Measurements from ENCODE around the gene RAI1.

The RAI1 gene

GRCh38 chr17:17815436-17816200 lies 134.4 kb downstream of the RAI1 start:
- TF ChIP-seq FOXA1 (IDR thresholded peaks at IDR 0.05) (no peak), FOXM1 (IDR thresholded peaks at IDR 0.05; ENCODE audit: borderline replicate concordance) (no peak), BHLHE40 (IDR thresholded peaks at IDR 0.05; ENCODE audit: borderline replicate concordance) (no peak), LEF1 (IDR thresholded peaks at IDR 0.05; ENCODE audit: borderline replicate concordance) (no peak), HDGF (IDR thresholded peaks at IDR 0.05; ENCODE audit: borderline replicate concordance) (no peak), ELF4 (IDR thresholded peaks at IDR 0.05) (no peak), L3MBTL2 (conservative IDR thresholded peaks at IDR 0.05) (no peak), ZNF384 (IDR thresholded peaks at IDR 0.05) (no peak), SUZ12 (IDR thresholded peaks at IDR 0.05) (no peak), SP1 (IDR thresholded peaks at IDR 0.05) (no peak), TARDBP (IDR thresholded peaks at IDR 0.05) (no peak), PKNOX1 (IDR thresholded peaks at IDR 0.05) (no peak), FOXK2 (IDR thresholded peaks at IDR 0.05) (no peak), ARNT (IDR thresholded peaks at IDR 0.05) (no peak), CTBP1 (IDR thresholded peaks at IDR 0.05; ENCODE audit: borderline replicate concordance) (no peak)
- ChIA-PET POLR2A (interaction anchor here (24.8 kb wide), 1 partner anchor 20 kb away, joined by 369 read pairs; the partner anchor contains the start of gene SREBF1), CTCF (interaction anchor here (0.6 to 0.7 kb wide), 3 partner anchors 12 to 76 kb away, joined by 3 to 4 read pairs (median 3); no protein-coding TSS in a partner anchor)
- no peak for DNase-seq (ENCODE audit: extremely low spot score)

- TF ChIP-seq FOXA1 (IDR thresholded peaks at IDR 0.05) (no peak), SUZ12 (IDR thresholded peaks at IDR 0.05) (no peak), TARDBP (IDR thresholded peaks at IDR 0.05) (no peak), NFRKB (IDR thresholded peaks at IDR 0.05) (no peak), LEF1 (IDR thresholded peaks at IDR 0.05; ENCODE audit: borderline replicate concordance) (no peak), L3MBTL2 (conservative IDR thresholded peaks at IDR 0.05) (no peak), CTBP1 (IDR thresholded peaks at IDR 0.05; ENCODE audit: borderline replicate concordance) (no peak)
- DNase-seq (ENCODE audit: extremely low spot score), result no peak
- POLR2A ChIA-PET, result interaction anchor here (1.1 to 24.8 kb wide), 2 partner anchors 12 to 19 kb away, joined by 3 to 369 read pairs; partner anchors contain the start of gene SREBF1
- CTCF ChIA-PET, result no interaction called here
Observed at GRCh38 chr17:17816240-17816814, 135.1 kb downstream of the RAI1 start.

- DNase-seq (ENCODE audit: extremely low spot score), result no peak
- TF ChIP-seq HDGF (IDR thresholded peaks at IDR 0.05; ENCODE audit: borderline replicate concordance) (no peak), FOXK2 (IDR thresholded peaks at IDR 0.05) (no peak), NFRKB (IDR thresholded peaks at IDR 0.05) (no peak)
- CTCF ChIA-PET, result interaction anchor here (0.5 to 0.6 kb wide), 2 partner anchors 48 to 165 kb away, joined by 3 read pairs; no protein-coding TSS in a partner anchor
- POLR2A ChIA-PET, result interaction anchor here (1.1 to 24.8 kb wide), 3 partner anchors 11 to 32 kb away, joined by 3 to 369 read pairs (median 5); partner anchors contain the start of gene SREBF1
Observed at GRCh38 chr17:17816831-17817551, 135.7 kb downstream of the RAI1 start.

GRCh38 chr17:17817552-17817947 lies 136.3 kb downstream of the RAI1 start:
- TF ChIP-seq FOXA1 (IDR thresholded peaks at IDR 0.05) (no peak), L3MBTL2 (conservative IDR thresholded peaks at IDR 0.05) (no peak), HDGF (IDR thresholded peaks at IDR 0.05; ENCODE audit: borderline replicate concordance) (no peak), SUZ12 (IDR thresholded peaks at IDR 0.05) (no peak), TARDBP (IDR thresholded peaks at IDR 0.05) (no peak), NFRKB (IDR thresholded peaks at IDR 0.05) (no peak), LEF1 (IDR thresholded peaks at IDR 0.05; ENCODE audit: borderline replicate concordance) (no peak), SP1 (IDR thresholded peaks at IDR 0.05) (no peak), ELF4 (IDR thresholded peaks at IDR 0.05) (no peak), ARNT (IDR thresholded peaks at IDR 0.05) (no peak), PKNOX1 (IDR thresholded peaks at IDR 0.05) (no peak), BHLHE40 (IDR thresholded peaks at IDR 0.05; ENCODE audit: borderline replicate concordance) (no peak), FOXM1 (IDR thresholded peaks at IDR 0.05; ENCODE audit: borderline replicate concordance) (no peak), ZNF384 (IDR thresholded peaks at IDR 0.05) (no peak), FOXK2 (IDR thresholded peaks at IDR 0.05) (no peak), CTBP1 (IDR thresholded peaks at IDR 0.05; ENCODE audit: borderline replicate concordance) (no peak)
- DNase-seq (ENCODE audit: extremely low spot score), result no peak
- ChIA-PET POLR2A (interaction anchor here (0.9 to 24.8 kb wide), 5 partner anchors 9 to 135 kb away, joined by 3 to 369 read pairs (median 3); partner anchors contain the start of gene SREBF1), CTCF (interaction anchor here (0.5 to 0.6 kb wide), 2 partner anchors 49 to 165 kb away, joined by 3 read pairs; no protein-coding TSS in a partner anchor)

- CTCF ChIA-PET, result no interaction called here
- DNase-seq (ENCODE audit: extremely low spot score), result peak; percentile 60
- TF ChIP-seq LEF1 (IDR thresholded peaks at IDR 0.05; ENCODE audit: borderline replicate concordance) (no peak), FOXA1 (IDR thresholded peaks at IDR 0.05) (no peak), ZNF384 (IDR thresholded peaks at IDR 0.05) (no peak), SUZ12 (IDR thresholded peaks at IDR 0.05) (no peak), PKNOX1 (IDR thresholded peaks at IDR 0.05) (no peak), SP1 (IDR thresholded peaks at IDR 0.05) (no peak), FOXK2 (IDR thresholded peaks at IDR 0.05) (no peak), CTBP1 (IDR thresholded peaks at IDR 0.05; ENCODE audit: borderline replicate concordance) (no peak), TARDBP (IDR thresholded peaks at IDR 0.05) (no peak), BHLHE40 (IDR thresholded peaks at IDR 0.05; ENCODE audit: borderline replicate concordance) (no peak), NFRKB (IDR thresholded peaks at IDR 0.05) (no peak), ARNT (IDR thresholded peaks at IDR 0.05) (no peak), FOXM1 (IDR thresholded peaks at IDR 0.05; ENCODE audit: borderline replicate concordance) (no peak), ELF4 (IDR thresholded peaks at IDR 0.05) (no peak)
- POLR2A ChIA-PET, result interaction anchor here (0.9 to 24.8 kb wide), 5 partner anchors 9 to 136 kb away, joined by 3 to 369 read pairs (median 3); partner anchors contain the start of gene SREBF1
Observed at GRCh38 chr17:17818088-17818526, 136.8 kb downstream of the RAI1 start.

Data from HEK293T (cell line).